ENCODE results near the gene GLT8D2. TPM values are rescaled to one million over a fixed set of nuclear protein-coding genes. Genes with fewer than 3 reads are reported as not detected.

Gene GLT8D2
- total RNA-seq, 2 donors from 2014 or later, result 30.4 to 45.2 TPM

DNA sequence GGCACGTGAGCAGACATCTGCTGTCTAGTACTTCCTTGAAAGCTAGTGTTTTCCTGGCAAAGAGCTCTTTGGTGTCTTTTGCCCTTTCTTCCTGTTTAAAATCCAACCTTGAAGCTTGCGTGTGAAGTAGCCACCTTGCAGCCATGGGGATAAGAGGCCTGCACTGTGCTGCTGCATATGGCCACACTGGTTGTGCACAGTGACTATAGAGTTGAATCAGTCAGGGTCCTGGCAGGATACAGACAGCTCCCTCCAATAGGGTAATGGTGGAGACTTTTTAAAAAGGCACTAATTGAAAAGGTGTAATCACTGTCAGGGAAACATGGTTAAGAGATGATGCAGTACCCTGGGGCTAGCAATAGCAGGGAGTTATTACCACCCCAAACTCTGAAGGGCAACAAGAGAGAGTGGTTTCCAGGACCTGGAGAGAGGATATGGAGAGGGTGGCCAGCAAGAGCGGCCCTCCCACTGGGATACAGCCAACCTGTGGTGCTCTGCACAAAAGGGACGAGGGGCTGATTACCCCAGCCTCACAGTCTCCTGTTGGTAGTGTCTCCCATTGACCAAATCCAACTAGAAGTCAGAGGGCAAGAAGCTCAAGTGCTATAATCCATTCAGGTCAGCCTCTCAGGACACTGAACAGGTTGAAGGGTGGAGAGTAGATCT is 4.8 kb upstream of the GLT8D2 start:
- Histone ChIP-seq H3K36me3 (no peaks in the 10 kb centered on the region), H3K27me3 (replicated peaks; ENCODE audit: insufficient read depth) (no peaks in the 10 kb centered on the region)

GRCh38 chr12:104050436-104050835 is 449 bp upstream of the GLT8D2 start:
- Histone ChIP-seq H3K36me3 (no peaks in the 10 kb centered on the region), H3K4me3 (peak overlapping the region; percentile 76), H3K9me3 (no peaks in the 10 kb centered on the region), H3K4me1 (ENCODE audit: control insufficient read depth in 1 of 2, low read depth in 2 of 2) (peaks cover 19 to 50% of the 10 kb centered on the region in 2 donors), H3K27ac (peak overlapping the region; percentile 75 to 77), H3K27me3 (replicated peaks; ENCODE audit: insufficient read depth) (no peaks in the 10 kb centered on the region)
- TF ChIP-seq, protein P1, sequence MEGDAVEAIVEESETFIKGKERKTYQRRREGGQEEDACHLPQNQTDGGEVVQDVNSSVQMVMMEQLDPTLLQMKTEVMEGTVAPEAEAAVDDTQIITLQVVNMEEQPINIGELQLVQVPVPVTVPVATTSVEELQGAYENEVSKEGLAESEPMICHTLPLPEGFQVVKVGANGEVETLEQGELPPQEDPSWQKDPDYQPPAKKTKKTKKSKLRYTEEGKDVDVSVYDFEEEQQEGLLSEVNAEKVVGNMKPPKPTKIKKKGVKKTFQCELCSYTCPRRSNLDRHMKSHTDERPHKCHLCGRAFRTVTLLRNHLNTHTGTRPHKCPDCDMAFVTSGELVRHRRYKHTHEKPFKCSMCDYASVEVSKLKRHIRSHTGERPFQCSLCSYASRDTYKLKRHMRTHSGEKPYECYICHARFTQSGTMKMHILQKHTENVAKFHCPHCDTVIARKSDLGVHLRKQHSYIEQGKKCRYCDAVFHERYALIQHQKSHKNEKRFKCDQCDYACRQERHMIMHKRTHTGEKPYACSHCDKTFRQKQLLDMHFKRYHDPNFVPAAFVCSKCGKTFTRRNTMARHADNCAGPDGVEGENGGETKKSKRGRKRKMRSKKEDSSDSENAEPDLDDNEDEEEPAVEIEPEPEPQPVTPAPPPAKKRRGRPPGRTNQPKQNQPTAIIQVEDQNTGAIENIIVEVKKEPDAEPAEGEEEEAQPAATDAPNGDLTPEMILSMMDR (IDR thresholded peaks at IDR 0.05), result no peak
- no peak for ATAC-seq (ENCODE audit: insufficient number of reproducible peaks, low FRiP score, low read depth)
- no peak for DNase-seq (ENCODE audit: low spot score)

More for the DNA sequence above, 4.8 kb upstream of the GLT8D2 start:
- no peak overlapping the region for H3K4me3 ChIP-seq
- TF ChIP-seq, protein P1 (IDR thresholded peaks at IDR 0.05), result no peak
- H3K27ac ChIP-seq, result no peak overlapping the region
- no peak for DNase-seq (ENCODE audit: low spot score)
- H3K4me1 ChIP-seq (ENCODE audit: control insufficient read depth in 1 of 2, low read depth in 2 of 2), result peaks cover 3 to 23% of the 10 kb centered on the region in 2 donors
- H3K9me3 ChIP-seq, result no peaks in the 10 kb centered on the region
- no peak for ATAC-seq (ENCODE audit: insufficient number of reproducible peaks, low FRiP score, low read depth)

GRCh38 chr12:104049278-104049902 is 597 bp downstream of the GLT8D2 start:
- H3K4me3 ChIP-seq, result peak overlapping the region; percentile 76
- DNase-seq (ENCODE audit: low spot score), result no peak
- H3K36me3 ChIP-seq, result no peaks in the 10 kb centered on the region
- TF ChIP-seq, protein P1 (IDR thresholded peaks at IDR 0.05), result no peak
- no peaks in the 10 kb centered on the region for H3K9me3 ChIP-seq
- H3K27me3 ChIP-seq (replicated peaks; ENCODE audit: insufficient read depth), result no peaks in the 10 kb centered on the region
- H3K4me1 ChIP-seq (ENCODE audit: control insufficient read depth in 1 of 2, low read depth in 2 of 2), result peaks cover 25 to 60% of the 10 kb centered on the region in 2 donors
- H3K27ac ChIP-seq, result peak overlapping the region; percentile 75 to 77
- ATAC-seq (ENCODE audit: insufficient number of reproducible peaks, low FRiP score, low read depth), result no peak

DNA sequence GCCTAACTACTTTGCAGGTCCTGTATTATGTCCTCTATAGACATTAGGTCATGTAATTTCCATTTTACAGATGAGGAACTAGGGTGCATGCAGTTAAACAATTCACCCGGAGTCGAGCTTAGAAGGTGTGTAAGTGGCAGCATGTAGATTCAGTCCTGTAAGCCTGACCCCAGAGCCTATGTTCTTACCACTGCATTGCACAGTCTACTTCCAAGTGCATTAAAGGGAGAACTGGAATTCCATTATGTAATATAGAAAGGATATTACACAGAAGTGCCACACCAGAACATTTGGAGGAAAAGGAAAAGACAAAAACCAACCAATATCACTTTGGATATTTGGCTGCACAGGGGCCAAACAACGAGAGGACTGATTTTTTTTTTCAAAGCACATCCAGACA is 1.2 kb downstream of the GLT8D2 start:
- Histone ChIP-seq H3K4me3 (peak overlapping the region; percentile 76), H3K9me3 (no peaks in the 10 kb centered on the region), H3K27ac (peak overlapping the region; percentile 75 to 77), H3K36me3 (no peaks in the 10 kb centered on the region), H3K4me1 (ENCODE audit: control insufficient read depth in 1 of 2, low read depth in 2 of 2) (peaks cover 25 to 60% of the 10 kb centered on the region in 2 donors), H3K27me3 (replicated peaks; ENCODE audit: insufficient read depth) (no peaks in the 10 kb centered on the region)
- TF ChIP-seq, protein P1 (IDR thresholded peaks at IDR 0.05), result no peak
- no peak for ATAC-seq (ENCODE audit: insufficient number of reproducible peaks, low FRiP score, low read depth)
- DNase-seq (ENCODE audit: low spot score), result no peak

DNA sequence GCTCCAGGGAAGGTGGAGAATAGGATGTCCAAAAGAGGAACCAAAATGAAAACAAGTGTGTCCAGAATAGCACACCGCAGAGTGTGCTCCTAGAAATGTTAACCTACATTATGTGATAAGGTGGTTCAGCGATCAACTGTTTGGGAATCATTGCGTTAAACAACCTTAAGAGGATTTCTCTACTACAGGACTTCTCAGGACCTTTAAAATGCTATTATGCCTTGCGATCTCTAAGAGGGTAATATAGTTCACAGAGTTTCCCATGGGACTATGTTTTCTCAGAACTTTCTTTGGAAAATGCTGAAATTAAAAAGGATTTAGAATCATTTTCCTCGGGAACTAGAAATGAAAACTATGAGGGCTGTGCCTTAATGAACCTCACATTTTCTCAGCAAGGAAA is 1.8 kb downstream of the GLT8D2 start:
- H3K4me1 ChIP-seq (ENCODE audit: control insufficient read depth in 1 of 2, low read depth in 2 of 2), result peaks cover 25 to 60% of the 10 kb centered on the region in 2 donors
- DNase-seq (ENCODE audit: low spot score), result no peak
- TF ChIP-seq, protein P1 (IDR thresholded peaks at IDR 0.05), result no peak

More for the DNA sequence above, 1.8 kb downstream of the GLT8D2 start:
- H3K27ac ChIP-seq, result peak overlapping the region in 1 of 2 donors; percentile 77
- no peaks in the 10 kb centered on the region for H3K36me3 ChIP-seq
- H3K4me3 ChIP-seq, result peak overlapping the region; percentile 76
- ATAC-seq (ENCODE audit: insufficient number of reproducible peaks, low FRiP score, low read depth), result no peak
- H3K27me3 ChIP-seq (replicated peaks; ENCODE audit: insufficient read depth), result no peaks in the 10 kb centered on the region
- no peaks in the 10 kb centered on the region for H3K9me3 ChIP-seq
